GM23248 (cell line): ENCODE data around the gene VEZT.

Experiments used
- EZH2 ChIP-seq: fragments of 200-600 bp; sonication (generic); IDR thresholded peaks from 2 replicates; pipeline ENCODE4 v1.6.1; 2018; ENCODE audit warnings: antibody characterized with exemption, mild to moderate bottlenecking; ENCODE audit not compliant: insufficient read depth, poor library complexity, severe bottlenecking
- EZH2phosphoT487 ChIP-seq: fragments of 200-600 bp; sonication (generic); IDR thresholded peaks from 2 replicates; pipeline ENCODE4 v1.6.1; 2018; ENCODE audit warnings: antibody characterized with exemption, moderate library complexity, mild to moderate bottlenecking, low read depth; ENCODE audit not compliant: insufficient read depth

DNA sequence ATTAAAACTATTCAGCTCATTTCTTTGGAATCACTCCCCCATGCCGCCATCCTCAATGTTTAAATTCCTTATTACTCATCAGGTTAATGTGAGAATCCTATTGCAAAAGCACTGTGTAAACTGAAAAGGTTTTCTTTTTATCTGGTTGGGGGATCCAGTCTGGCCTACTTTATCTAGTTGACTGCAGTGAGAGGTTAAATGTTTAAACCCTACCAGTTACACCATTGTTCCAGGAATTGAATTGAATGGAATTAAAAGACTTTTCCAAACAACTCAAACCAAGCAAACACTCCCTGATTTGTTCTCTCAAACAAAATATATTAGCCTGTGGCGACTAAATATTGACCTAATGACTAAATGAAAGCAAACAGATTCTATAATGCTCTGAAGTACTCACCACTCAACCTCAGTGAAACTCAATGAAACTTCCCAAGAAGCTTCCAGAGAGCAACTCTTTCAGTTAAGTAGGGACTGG is 100.5 kb downstream of the VEZT start:
- TF ChIP-seq EZH2phosphoT487: no peak
- no peak for TF ChIP-seq EZH2
